ENCODE data around the gene CUL2. TPM values are rescaled to one million over a fixed set of nuclear protein-coding genes. Genes with fewer than 3 reads are reported as not detected.
"Not testable (repeated sequence)": the region's sequence is repeated elsewhere in the genome, so short reads cannot be mapped to it uniquely, and the experiment has no call there.

CUL2 gene
- total and polyA plus RNA-seq, 3 donors from 2014 or later = 37.6 to 47.0 (median 43.8) TPM

DNA sequence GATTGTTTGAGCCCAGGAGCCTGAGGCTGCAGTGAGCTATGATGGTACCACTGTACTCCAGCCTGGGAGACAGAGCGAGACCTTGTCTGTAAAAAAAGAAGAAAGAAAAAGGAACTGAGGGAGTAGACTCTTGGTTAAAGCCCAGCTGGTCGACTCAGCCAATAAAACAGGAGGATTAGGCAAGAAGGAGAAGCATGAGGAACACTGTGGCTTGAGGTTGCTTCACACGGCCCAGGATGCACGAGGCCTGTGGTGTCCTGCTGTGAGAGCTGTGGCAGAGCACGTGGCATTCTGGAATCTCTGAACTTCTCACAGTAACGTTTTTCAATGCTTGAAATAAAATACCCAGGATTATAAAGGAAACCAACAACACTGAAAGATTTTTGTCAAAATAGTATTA, 93.3 kb downstream of the CUL2 start:
- Histone ChIP-seq H3K27me3 (no peaks in the 10 kb centered on the region), H3K4me3 (no peak overlapping the region), H3K27ac (no peak overlapping the region), H3K9me3 (no peaks in the 10 kb centered on the region), H3K36me3 (ENCODE audit: low read depth, missing control alignments) (no peaks in the 10 kb centered on the region), H3K4me1 (no peaks in the 10 kb centered on the region)
- DNase-seq = peak; percentile 42
- intact Hi-C loops (cut with DNase I; ENCODE audit: low total_unique reads) = no loop called here
- WGBS, 2 donors = 78 to 88% methylated on average over 6 of the region's 6 CpGs
- TF ChIP-seq POLR2A (IDR thresholded peaks at IDR 0.05) = no peak
- TF ChIP-seq, protein P1, sequence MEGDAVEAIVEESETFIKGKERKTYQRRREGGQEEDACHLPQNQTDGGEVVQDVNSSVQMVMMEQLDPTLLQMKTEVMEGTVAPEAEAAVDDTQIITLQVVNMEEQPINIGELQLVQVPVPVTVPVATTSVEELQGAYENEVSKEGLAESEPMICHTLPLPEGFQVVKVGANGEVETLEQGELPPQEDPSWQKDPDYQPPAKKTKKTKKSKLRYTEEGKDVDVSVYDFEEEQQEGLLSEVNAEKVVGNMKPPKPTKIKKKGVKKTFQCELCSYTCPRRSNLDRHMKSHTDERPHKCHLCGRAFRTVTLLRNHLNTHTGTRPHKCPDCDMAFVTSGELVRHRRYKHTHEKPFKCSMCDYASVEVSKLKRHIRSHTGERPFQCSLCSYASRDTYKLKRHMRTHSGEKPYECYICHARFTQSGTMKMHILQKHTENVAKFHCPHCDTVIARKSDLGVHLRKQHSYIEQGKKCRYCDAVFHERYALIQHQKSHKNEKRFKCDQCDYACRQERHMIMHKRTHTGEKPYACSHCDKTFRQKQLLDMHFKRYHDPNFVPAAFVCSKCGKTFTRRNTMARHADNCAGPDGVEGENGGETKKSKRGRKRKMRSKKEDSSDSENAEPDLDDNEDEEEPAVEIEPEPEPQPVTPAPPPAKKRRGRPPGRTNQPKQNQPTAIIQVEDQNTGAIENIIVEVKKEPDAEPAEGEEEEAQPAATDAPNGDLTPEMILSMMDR (IDR thresholded peaks at IDR 0.05) = no peak

DNA sequence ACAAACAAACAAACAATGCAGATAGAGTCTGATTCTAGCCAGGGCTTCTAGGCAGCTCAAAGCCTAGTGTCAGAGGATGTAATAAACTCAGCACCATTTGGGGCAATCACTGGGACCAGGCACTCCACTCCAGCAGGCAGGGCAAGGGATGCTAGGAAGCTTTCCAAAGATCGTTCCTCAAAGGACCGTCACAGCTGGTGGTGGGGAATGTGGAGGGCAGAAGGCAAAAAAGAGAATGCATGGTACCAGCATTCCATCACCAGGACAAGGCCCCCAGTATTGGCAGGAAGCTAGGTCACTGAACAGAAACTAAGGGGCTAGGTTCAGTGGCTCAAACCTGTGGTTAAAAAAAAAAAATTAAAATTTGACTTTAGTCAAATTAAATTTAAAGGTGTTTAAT, 94.2 kb downstream of the CUL2 start:
- no peak overlapping the region for H3K27ac ChIP-seq
- DNase-seq = no peak
- H3K4me3 ChIP-seq = no peak overlapping the region
- no peaks in the 10 kb centered on the region for H3K27me3 ChIP-seq
- H3K4me1 ChIP-seq = no peaks in the 10 kb centered on the region
- no peaks in the 10 kb centered on the region for H3K9me3 ChIP-seq
- 72 to 75% methylated on average over 2 of the region's 2 CpGs for WGBS, 2 donors
- H3K36me3 ChIP-seq (ENCODE audit: low read depth, missing control alignments) = no peaks in the 10 kb centered on the region
- TF ChIP-seq POLR2A (IDR thresholded peaks at IDR 0.05) = no peak
- TF ChIP-seq, protein P1 (IDR thresholded peaks at IDR 0.05) = no peak
- intact Hi-C loops (cut with DNase I; ENCODE audit: low total_unique reads) = no loop called here

DNA sequence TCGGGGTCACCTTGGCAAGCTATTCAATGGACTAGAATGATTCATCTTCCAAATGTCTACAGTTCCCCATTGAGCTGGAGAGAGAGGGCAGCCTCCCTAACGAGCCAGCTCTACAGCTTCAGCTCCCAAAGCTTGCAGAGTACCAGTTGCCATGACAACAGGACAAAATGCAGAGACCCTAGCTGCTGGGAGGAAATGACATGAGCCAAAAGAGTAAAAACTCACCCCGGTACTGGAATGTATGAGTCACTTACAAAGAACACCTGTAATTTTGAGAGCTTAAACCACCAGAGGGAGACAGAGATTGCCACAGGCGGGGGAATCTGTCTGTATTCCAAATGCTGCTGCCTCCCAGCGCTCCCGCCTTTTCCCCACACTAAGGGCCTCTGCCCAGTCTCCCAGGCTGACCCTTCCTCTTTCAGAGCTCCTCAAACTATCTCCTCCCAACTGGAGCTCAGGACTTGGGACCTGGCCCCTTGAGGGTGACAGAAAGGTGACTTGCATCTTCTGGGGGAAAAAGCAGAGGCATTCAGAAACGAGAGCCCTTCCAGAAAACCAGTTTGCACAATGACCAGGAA, 95.5 kb downstream of the CUL2 start:
- Histone ChIP-seq H3K4me3 (no peak overlapping the region), H3K36me3 (ENCODE audit: low read depth, missing control alignments) (no peaks in the 10 kb centered on the region), H3K9me3 (no peaks in the 10 kb centered on the region), H3K27ac (no peak overlapping the region), H3K27me3 (no peaks in the 10 kb centered on the region), H3K4me1 (no peaks in the 10 kb centered on the region)
- TF ChIP-seq, protein P1 (IDR thresholded peaks at IDR 0.05) = peak; percentile 16 to 48 (median 38)
- no peak for TF ChIP-seq POLR2A (IDR thresholded peaks at IDR 0.05)
- intact Hi-C loops (cut with DNase I; ENCODE audit: low total_unique reads) = no loop called here
- 45 to 48% methylated on average over 6 to 7 of the region's 7 CpGs for WGBS, 2 donors
- peak; percentile 52 for DNase-seq

DNA sequence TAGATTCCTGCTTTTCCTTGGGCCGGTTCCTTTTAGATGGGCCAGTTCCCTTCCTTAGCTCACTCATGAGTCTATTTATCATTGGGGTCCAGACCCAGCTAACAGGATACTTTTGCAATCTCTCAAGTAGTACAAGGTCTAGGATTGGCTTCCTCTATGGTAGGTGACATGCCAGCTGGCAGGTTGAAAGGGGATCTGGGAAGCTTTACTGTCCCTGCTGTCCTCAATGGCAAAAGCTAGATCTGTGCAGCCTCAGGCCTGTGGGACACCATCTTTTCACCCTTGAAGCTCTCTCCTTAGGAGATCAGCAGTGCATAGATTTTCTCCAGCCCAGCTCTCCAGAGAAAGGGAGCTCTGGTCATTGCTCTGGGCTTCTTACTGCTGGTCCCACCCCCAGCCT, 96.4 kb downstream of the CUL2 start:
- no peak for DNase-seq
- H3K4me1 ChIP-seq = no peaks in the 10 kb centered on the region
- H3K27ac ChIP-seq = no peak overlapping the region
- no peaks in the 10 kb centered on the region for H3K36me3 ChIP-seq (ENCODE audit: low read depth, missing control alignments)
- H3K4me3 ChIP-seq = no peak overlapping the region
- WGBS, 2 donors = 97 to 100% methylated on average over 1 of the region's 1 CpG
- no peak for TF ChIP-seq POLR2A (IDR thresholded peaks at IDR 0.05)
- TF ChIP-seq, protein P1 (IDR thresholded peaks at IDR 0.05) = no peak
- H3K9me3 ChIP-seq = no peaks in the 10 kb centered on the region
- intact Hi-C loops (cut with DNase I; ENCODE audit: low total_unique reads) = no loop called here
- no peaks in the 10 kb centered on the region for H3K27me3 ChIP-seq

DNA sequence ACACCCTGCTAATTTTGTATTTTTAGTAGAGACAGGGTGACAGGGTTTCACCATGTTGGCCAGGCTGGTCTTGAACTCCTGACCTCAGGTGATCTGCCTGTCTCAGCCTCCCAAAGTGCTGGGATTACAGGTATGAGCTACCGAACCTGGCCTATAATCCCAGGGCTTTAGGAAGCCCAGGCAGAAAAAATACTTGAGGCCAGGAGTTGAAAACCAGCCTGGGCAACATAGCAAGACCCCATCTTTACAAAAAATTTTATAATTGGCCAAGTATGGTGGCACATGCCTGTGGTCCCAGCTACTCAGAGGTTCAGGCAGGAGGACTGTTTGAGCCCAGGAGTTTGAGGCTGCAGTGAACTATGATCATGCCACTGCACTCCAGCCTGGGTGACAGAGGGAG, 99.0 kb downstream of the CUL2 start:
- intact Hi-C loops (cut with DNase I; ENCODE audit: low total_unique reads); H3K4me1 ChIP-seq; H3K9me3 ChIP-seq; H3K27ac ChIP-seq; H3K36me3 ChIP-seq (ENCODE audit: low read depth, missing control alignments); H3K27me3 ChIP-seq; H3K4me3 ChIP-seq; DNase-seq: not testable (repeated sequence)
- 83 to 100% methylated on average over 1 of the region's 1 CpG for whole genome bisulfite sequencing, 2 donors
